ENCODE measurements around the gene NFIA. TPM values are rescaled to one million over a fixed set of nuclear protein-coding genes. Genes with fewer than 3 reads are reported as not detected.

NFIA gene
- total RNA-seq, 1 experiment from 2014 or later: 20.9 TPM

DNA sequence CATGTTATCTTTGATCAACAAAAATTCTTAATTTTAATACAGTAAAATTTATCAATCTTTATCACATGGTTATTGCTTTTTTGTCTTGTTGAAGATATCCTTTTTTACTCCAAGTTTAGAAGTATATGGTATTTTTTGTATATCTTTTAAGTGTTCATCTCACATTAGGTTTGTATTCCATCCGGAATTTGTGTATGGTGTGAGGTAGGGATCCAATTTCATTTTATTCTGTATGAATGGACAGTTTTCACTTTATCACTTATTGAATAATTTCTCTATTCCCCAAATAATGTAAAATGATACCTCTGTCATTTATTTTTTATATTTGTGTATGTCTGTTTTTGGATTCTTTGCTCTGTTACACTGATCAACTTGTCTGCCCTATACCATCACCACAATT, 25.3 kb downstream of the NFIA start:
- DNase-seq (ENCODE audit: low read depth, low spot score) (no peak), ATAC-seq (no peak)
- Histone ChIP-seq H3K36me3 (ENCODE audit: control insufficient read depth, insufficient read depth, low read length) (no peaks in the 10 kb centered on the region), H3K4me1 (ENCODE audit: control insufficient read depth, insufficient read depth, low read length) (peaks cover 4% of the 10 kb centered on the region; the same call in 1 of the 2 replicates), H3K27ac (ENCODE audit: low read length) (no peak overlapping the region), H3K27me3 (ENCODE audit: control insufficient read depth, insufficient read depth, low read length) (no peaks in the 10 kb centered on the region), H3K9me3 (ENCODE audit: control insufficient read depth, insufficient read depth, low read depth, low read length) (peaks cover 12% of the 10 kb centered on the region; the same call in 1 of the 2 replicates), H3K4me3 (ENCODE audit: low read depth in 2 of 2, low read length in 2 of 2) (no peak overlapping the region)
- TF ChIP-seq, protein P1, sequence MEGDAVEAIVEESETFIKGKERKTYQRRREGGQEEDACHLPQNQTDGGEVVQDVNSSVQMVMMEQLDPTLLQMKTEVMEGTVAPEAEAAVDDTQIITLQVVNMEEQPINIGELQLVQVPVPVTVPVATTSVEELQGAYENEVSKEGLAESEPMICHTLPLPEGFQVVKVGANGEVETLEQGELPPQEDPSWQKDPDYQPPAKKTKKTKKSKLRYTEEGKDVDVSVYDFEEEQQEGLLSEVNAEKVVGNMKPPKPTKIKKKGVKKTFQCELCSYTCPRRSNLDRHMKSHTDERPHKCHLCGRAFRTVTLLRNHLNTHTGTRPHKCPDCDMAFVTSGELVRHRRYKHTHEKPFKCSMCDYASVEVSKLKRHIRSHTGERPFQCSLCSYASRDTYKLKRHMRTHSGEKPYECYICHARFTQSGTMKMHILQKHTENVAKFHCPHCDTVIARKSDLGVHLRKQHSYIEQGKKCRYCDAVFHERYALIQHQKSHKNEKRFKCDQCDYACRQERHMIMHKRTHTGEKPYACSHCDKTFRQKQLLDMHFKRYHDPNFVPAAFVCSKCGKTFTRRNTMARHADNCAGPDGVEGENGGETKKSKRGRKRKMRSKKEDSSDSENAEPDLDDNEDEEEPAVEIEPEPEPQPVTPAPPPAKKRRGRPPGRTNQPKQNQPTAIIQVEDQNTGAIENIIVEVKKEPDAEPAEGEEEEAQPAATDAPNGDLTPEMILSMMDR (IDR thresholded peaks at IDR 0.05): no peak
- TF ChIP-seq TCF7L2 (IDR thresholded peaks at IDR 0.05; ENCODE audit: low read depth, low read length) (no peak), POLR2AphosphoS5 (IDR thresholded peaks at IDR 0.05; ENCODE audit: low read depth, low read length) (no peak), SIN3A (IDR thresholded peaks at IDR 0.05; ENCODE audit: borderline replicate concordance, insufficient read depth, low read depth, low read length) (no peak)
- TF ChIP-seq, protein P2, sequence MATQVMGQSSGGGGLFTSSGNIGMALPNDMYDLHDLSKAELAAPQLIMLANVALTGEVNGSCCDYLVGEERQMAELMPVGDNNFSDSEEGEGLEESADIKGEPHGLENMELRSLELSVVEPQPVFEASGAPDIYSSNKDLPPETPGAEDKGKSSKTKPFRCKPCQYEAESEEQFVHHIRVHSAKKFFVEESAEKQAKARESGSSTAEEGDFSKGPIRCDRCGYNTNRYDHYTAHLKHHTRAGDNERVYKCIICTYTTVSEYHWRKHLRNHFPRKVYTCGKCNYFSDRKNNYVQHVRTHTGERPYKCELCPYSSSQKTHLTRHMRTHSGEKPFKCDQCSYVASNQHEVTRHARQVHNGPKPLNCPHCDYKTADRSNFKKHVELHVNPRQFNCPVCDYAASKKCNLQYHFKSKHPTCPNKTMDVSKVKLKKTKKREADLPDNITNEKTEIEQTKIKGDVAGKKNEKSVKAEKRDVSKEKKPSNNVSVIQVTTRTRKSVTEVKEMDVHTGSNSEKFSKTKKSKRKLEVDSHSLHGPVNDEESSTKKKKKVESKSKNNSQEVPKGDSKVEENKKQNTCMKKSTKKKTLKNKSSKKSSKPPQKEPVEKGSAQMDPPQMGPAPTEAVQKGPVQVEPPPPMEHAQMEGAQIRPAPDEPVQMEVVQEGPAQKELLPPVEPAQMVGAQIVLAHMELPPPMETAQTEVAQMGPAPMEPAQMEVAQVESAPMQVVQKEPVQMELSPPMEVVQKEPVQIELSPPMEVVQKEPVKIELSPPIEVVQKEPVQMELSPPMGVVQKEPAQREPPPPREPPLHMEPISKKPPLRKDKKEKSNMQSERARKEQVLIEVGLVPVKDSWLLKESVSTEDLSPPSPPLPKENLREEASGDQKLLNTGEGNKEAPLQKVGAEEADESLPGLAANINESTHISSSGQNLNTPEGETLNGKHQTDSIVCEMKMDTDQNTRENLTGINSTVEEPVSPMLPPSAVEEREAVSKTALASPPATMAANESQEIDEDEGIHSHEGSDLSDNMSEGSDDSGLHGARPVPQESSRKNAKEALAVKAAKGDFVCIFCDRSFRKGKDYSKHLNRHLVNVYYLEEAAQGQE (IDR thresholded peaks at IDR 0.05; ENCODE audit: insufficient read depth in 1 of 2, low read depth in 2 of 2, low read length in 1 of 2): no peak
- ChIA-PET POLR2A (no interaction called here), CTCF (no interaction called here)
- in situ Hi-C loops (cut with HindIII; ENCODE audit: low pct_unique_long_range_greater_than_20kb, low sequenced_read_pairs) (no loop called here), intact Hi-C loops (cut with micrococcal nuclease; ENCODE audit: unreplicated experiment) (no loop called here)
- BruUV-seq (replicated peaks): no TSS peak

DNA sequence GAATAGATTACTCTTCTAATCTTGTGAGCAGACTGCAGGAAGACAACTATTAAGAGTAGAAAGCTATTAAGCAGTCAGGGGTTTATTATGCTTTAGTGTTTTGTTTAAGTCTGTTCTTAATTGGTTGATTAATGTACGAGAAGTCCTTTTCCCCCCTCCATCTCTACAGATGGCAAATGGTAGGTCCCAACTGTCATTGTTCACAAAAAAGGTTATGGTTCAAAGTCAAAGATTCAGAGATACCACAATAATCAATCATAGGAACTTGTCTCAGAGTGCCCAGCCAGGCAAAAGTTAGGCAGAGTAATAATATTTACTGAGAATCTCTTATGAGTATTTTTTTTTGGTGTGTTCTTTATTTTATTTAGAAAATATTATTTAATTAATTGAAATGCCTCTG, 26.8 kb downstream of the NFIA start:
- BruUV-seq (replicated peaks): no TSS peak
- Histone ChIP-seq H3K27me3 (ENCODE audit: control insufficient read depth, insufficient read depth, low read length) (no peaks in the 10 kb centered on the region), H3K4me3 (ENCODE audit: low read depth in 2 of 2, low read length in 2 of 2) (no peak overlapping the region), H3K9me3 (ENCODE audit: control insufficient read depth, insufficient read depth, low read depth, low read length) (peaks cover 12% of the 10 kb centered on the region; the same call in 1 of the 2 replicates), H3K27ac (ENCODE audit: low read length) (no peak overlapping the region), H3K4me1 (ENCODE audit: control insufficient read depth, insufficient read depth, low read length) (no peaks in the 10 kb centered on the region), H3K36me3 (ENCODE audit: control insufficient read depth, insufficient read depth, low read length) (no peaks in the 10 kb centered on the region)
- in situ Hi-C loops (cut with HindIII; ENCODE audit: low pct_unique_long_range_greater_than_20kb, low sequenced_read_pairs) (no loop called here), intact Hi-C loops (cut with micrococcal nuclease; ENCODE audit: unreplicated experiment) (no loop called here)
- no peak for DNase-seq (ENCODE audit: low read depth, low spot score)
- ATAC-seq: no peak
- TF ChIP-seq TCF7L2 (IDR thresholded peaks at IDR 0.05; ENCODE audit: low read depth, low read length) (no peak), SIN3A (IDR thresholded peaks at IDR 0.05; ENCODE audit: borderline replicate concordance, insufficient read depth, low read depth, low read length) (no peak)
- POLR2A ChIA-PET: no interaction called here
- CTCF ChIA-PET: no interaction called here

- Histone ChIP-seq H3K27me3 (ENCODE audit: control insufficient read depth, insufficient read depth, low read length) (no peaks in the 10 kb centered on the region), H3K36me3 (ENCODE audit: control insufficient read depth, insufficient read depth, low read length) (no peaks in the 10 kb centered on the region), H3K4me1 (ENCODE audit: control insufficient read depth, insufficient read depth, low read length) (no peaks in the 10 kb centered on the region), H3K9me3 (ENCODE audit: control insufficient read depth, insufficient read depth, low read depth, low read length) (peaks cover 12% of the 10 kb centered on the region; the same call in 1 of the 2 replicates), H3K27ac (ENCODE audit: low read length) (no peak overlapping the region), H3K4me3 (ENCODE audit: low read depth in 2 of 2, low read length in 2 of 2) (no peak overlapping the region)
- intact Hi-C loops (cut with micrococcal nuclease; ENCODE audit: unreplicated experiment): no loop called here
- in situ Hi-C loops (cut with HindIII; ENCODE audit: low pct_unique_long_range_greater_than_20kb, low sequenced_read_pairs): no loop called here
- no TSS peak for BruUV-seq (replicated peaks)
- no peak for ATAC-seq
- ChIA-PET POLR2A (no interaction called here), CTCF (no interaction called here)
- TF ChIP-seq POLR2AphosphoS5 (IDR thresholded peaks at IDR 0.05; ENCODE audit: low read depth, low read length) (no peak), SIN3A (IDR thresholded peaks at IDR 0.05; ENCODE audit: borderline replicate concordance, insufficient read depth, low read depth, low read length) (no peak), TCF7L2 (IDR thresholded peaks at IDR 0.05; ENCODE audit: low read depth, low read length) (no peak)
- TF ChIP-seq, protein P1 (IDR thresholded peaks at IDR 0.05): no peak
- TF ChIP-seq, protein P2 (IDR thresholded peaks at IDR 0.05; ENCODE audit: insufficient read depth in 1 of 2, low read depth in 2 of 2, low read length in 1 of 2): no peak
- DNase-seq (ENCODE audit: low read depth, low spot score): no peak
Measured at GRCh38 chr1:61109910-61110309, 27.5 kb downstream of the NFIA start.

Data from Panc1 (cell line).